DMS79 (cell line): ENCODE data around the gene JARID2.

Experiments used
- DNase-seq: peaks from one replicate; lab custom pipeline; 2025; lab: John Stamatoyannopoulos, UW

Gene JARID2

DNA sequence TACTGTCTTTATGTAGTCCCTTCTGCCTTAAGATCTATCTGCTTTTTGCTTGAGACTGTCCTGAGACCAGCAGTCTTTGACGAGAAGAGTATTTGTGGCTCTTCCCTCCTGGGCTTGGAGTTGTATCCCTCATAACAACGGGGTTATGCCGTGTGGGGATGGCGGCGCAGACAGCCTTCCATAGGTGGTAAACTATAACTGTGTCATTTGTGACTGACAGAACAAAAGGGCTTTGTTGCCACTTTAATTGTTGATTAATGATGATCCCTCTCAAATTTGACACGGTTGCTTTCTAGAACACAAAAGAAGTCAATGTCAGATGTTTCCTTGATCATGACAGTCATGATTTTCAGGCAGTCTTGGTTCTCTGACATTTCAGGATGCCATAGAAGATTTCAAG is 196.6 kb downstream of the JARID2 start:
- DNase-seq, result no peak

DNA sequence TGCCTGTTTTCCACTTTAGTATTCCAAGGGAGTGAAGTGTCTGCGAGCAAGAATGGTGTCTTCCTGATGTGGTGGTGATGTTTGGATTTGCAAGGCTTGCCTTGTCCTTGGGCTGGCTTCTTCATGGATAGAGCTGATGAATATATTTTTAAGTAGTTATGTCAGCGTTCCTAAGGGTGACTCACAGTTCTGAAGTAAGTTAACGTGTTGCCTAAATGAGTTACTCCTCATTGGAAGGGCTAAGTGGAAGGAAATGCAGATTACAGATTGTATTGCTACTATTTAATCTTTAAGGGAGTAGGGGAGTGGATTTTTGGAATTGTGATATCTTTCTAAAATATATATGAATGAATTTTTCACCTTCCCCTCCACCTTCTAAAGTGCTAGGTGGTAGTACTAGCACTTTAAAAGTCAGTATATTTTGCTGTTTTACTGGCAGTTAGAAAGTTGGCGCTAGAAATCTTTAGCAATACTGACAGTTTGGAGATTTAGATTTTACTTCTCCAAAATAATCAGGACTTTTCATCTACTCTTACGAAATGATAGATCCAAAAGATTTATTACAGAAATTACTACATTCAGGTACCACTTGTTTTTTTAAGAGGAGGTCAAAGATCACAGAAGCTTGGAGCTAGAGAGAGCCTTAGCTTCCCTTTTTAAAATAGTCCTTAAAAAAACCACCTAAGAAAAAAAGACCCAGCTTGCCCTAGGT is 197.4 kb downstream of the JARID2 start:
- DNase-seq, result no peak

GRCh38 chr6:15444081-15444731 is 198.3 kb downstream of the JARID2 start:
- peak; percentile 60 for DNase-seq

- peak; percentile 65 for DNase-seq
Observed at GRCh38 chr6:15444881-15445280, 199.0 kb downstream of the JARID2 start.

GRCh38 chr6:15447546-15448267 is 201.8 kb downstream of the JARID2 start:
- no peak for DNase-seq

DNA sequence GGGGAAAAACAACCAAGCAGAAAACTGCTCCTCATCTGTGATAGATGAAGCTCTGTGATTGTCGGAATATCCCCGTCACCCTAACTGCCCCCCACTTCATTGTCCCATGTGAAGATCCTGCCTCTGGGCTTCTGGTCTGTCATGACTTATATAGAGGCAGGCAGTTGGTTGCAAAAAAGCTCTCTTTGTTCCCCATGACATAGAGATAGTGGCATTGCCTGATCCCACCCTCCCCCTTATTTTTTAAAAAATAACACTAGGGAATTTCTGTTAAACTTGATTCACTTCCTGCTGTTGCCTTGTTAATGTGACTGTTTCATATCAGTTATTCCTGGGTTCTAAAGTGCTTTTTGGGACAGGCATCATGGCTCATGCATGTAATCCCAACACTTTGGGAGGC is 203.1 kb downstream of the JARID2 start:
- no peak for DNase-seq

DNA sequence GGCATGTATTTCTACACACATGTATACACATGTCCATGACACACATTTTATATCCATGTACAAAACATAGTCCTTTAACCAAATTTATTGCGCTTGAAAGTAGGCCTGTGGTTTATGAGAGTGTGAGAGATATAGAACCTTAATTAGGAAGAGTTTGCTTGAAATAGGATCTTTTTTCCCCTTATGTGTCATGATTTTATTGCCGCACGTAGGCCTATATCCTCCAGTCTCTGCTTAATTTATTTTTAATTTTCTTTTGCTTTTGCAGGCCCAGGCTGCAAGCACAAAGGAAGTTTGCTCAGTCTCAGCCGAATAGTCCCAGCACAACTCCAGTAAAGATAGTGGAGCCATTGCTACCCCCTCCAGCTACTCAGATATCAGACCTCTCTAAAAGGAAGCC is 205.9 kb downstream of the JARID2 start:
- no peak for DNase-seq

DNA sequence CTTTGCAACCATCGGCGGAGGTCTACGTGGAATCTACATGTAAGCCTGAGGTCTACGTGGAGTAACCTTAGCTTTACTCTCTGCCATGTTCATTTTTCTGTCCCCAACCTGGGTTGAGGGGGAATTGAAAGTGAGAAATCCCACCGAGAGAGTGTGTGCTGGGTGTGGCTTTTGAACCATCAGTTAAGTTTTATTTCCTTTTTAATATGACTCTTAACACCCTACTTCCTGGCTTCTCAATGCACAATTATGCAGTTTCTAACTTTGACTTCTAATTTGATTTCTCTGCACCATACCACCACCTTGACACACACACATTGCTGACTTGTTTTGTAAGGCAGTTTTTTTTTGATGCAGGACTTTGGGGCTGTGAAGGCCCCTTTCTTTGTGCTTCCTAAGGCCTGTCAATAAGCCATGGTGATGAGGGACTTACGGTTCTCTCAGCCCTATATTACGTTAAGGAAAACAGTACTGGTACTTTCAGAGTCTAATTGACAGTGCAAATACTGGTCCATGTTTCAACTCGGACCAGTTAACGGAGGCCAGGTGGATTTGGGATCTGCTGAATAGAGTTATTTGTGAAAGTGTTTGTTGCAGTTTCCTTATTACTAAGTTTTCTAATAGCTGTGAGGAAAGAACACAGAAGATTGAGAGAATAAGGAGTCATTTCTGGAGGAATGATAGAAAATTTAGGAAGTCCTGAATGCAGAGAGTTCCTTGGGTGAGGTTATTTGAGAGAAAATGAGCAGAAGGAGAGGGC is 206.5 kb downstream of the JARID2 start:
- no peak for DNase-seq

DNA sequence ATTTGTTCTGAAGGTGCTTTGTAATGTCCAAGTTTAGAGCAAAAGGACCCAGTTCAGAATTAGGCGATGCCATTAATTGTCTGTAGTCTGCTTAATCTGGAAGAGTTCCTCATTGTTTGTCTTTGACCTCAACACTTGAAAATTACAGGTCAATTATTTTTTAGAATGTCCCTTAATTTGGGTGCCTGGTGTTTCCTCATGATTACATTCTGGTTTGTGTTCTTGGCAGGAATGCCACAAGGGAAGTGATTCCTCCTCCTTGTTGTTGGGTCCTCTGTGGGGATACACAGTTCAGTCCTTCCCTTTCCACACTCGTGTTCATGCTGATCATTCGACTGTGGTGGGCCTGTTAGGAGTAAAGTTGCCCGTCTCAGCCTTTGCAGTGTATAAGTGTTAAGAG is 207.3 kb downstream of the JARID2 start:
- DNase-seq, result no peak

- no peak for DNase-seq
Observed at GRCh38 chr6:15453622-15454021, 207.8 kb downstream of the JARID2 start.

GRCh38 chr6:15456422-15456821 is 210.6 kb downstream of the JARID2 start:
- DNase-seq, result no peak

- DNase-seq, result no peak
Observed at GRCh38 chr6:15457121-15457650, 211.3 kb downstream of the JARID2 start.

GRCh38 chr6:15458021-15458459 is 212.2 kb downstream of the JARID2 start:
- DNase-seq, result no peak

GRCh38 chr6:15460110-15460727 is 214.3 kb downstream of the JARID2 start:
- peak; percentile 84 for DNase-seq

DNA sequence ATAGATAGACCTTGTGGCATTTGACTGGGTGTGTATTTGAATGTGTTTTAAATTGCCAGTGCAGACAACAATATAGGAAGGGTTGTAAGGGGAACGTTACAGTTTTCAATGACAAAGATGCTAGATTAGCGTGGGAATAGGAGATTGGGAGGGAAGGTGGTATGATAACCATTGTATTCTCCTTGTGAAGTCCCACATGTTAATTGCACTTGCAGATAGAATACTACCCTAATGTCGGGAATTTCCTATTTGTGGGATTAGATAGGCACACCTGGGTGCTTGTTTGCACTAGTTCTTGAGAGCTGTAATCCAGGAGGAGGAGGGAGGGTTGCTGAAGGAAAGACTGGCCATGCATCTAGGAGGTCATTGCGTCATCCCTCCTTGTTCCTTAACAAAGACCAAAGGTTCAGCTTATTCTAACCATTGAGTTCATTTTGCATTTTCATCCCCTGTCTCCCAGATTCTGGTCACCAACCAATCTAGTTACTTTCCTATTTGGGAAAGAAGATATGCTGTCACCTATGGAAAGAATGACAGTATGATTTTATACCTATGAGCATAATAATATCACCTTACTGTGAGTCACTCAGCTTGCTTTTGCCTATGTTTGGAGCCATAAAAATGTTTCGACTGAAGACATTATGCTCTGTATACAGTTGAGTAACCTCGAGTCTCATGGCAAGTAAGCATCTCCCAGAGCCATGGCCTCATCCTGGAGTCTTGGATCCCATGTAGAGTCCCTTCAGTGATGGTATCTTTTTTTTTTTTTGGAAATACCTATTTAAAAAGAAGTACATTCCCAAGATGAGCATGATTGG is 215.5 kb downstream of the JARID2 start:
- DNase-seq, result no peak

DNA sequence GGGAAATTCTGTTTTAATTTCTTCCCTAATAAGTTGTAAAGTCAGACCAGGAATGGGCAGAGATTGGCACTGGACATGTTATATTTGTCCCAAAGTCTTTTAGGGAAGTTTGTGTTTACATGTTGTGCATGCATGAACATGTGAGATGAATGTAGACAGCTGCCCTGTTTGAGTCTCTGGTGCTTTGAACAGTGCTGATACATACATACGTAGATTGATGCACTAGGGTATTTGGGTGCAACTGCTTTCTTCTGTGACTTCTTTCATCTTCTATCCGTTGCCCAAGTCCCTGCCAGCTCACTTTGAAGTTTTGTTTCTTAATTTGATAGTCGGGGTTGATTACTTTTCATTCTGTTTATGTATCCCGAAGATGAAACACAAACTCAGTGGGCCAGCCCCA is 216.4 kb downstream of the JARID2 start:
- DNase-seq, result no peak

- no peak for DNase-seq
Observed at GRCh38 chr6:15462717-15463525, 217.1 kb downstream of the JARID2 start.

DNA sequence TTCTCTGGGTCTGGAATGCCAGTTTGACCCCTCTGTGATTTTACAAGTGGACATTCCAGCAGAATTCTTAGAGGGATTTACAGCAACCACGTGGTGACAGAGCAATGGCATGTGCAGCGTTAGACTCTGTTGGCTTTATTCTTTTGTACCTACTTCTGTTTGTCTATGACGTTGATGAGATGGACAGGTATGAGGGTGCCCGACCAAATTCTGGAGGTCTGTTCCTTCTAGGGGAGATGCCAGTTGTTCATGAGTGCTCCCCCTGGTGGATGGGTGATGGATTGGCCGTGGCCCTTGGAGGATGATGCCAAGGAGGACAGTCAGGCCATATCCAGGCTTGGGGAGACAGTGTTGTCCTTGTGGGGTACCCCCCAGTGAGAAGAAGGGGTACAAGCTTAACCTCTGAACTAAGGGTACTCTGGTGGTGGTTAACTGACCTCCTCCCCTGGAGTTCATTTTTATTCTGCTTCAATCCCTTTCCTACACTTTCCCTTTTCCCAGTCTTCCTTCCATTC is 218.4 kb downstream of the JARID2 start:
- DNase-seq, result no peak

GRCh38 chr6:15465212-15465611 is 219.3 kb downstream of the JARID2 start:
- no peak for DNase-seq

- DNase-seq, result no peak
Observed at GRCh38 chr6:15470746-15471145, 224.9 kb downstream of the JARID2 start.
